Esophagus (tissue), 2 donors: ENCODE results near the gene OR5B21. TPM values are rescaled to one million over a fixed set of nuclear protein-coding genes. Genes with fewer than 3 reads are reported as not detected.

ENCODE experiments used
- H3K27ac ChIP-seq, 2 donors: one replicate each; pipeline ENCODE4 v1.5.1; 2013; ENCODE audit warnings: low read depth in 2 of 2, mild to moderate bottlenecking in 2 of 2, inconsistent platforms in 1 of 2, low read length in 1 of 2, moderate library complexity in 1 of 2
- H3K27me3 ChIP-seq, 2 donors: one replicate each; pipeline ENCODE4 v1.6.1; 2013; ENCODE audit warnings: low read length in 2 of 2, control low read depth in 1 of 2, mild to moderate bottlenecking in 1 of 2; ENCODE audit not compliant: insufficient read depth in 2 of 2, control insufficient read depth in 1 of 2
- H3K36me3 ChIP-seq, 2 donors: one replicate each; pipeline ENCODE4 v1.6.1; 2013; ENCODE audit warnings: low read length in 1 of 2; ENCODE audit not compliant: control insufficient read depth in 2 of 2, insufficient read depth in 2 of 2
- H3K4me1 ChIP-seq, 2 donors: one replicate each; pipeline ENCODE4 v1.6.1; 2013; ENCODE audit warnings: low read length in 1 of 2; ENCODE audit not compliant: control insufficient read depth in 2 of 2, insufficient read depth in 2 of 2
- H3K4me3 ChIP-seq, 2 donors: one replicate each; pipeline ENCODE4 v1.5.1; 2013; ENCODE audit warnings: low read length in 2 of 2, mild to moderate bottlenecking in 2 of 2, low read depth in 1 of 2, moderate library complexity in 1 of 2
- H3K9me3 ChIP-seq, 2 donors: one replicate each; pipeline ENCODE4 v1.6.1; 2013; ENCODE audit warnings: mild to moderate bottlenecking in 2 of 2, low read depth in 1 of 2, low read length in 1 of 2, moderate library complexity in 1 of 2; ENCODE audit not compliant: control insufficient read depth in 2 of 2, insufficient read depth in 1 of 2
- WGBS, 2 donors: extraction: QIAGEN DNeasy Blood & Tissue Kit; methylation state at CpG; one replicate each; pipeline ENCODE4 v1.1.7; 2013; 5-methylcytosine and 5-hydroxymethylcytosine counted together
- polyA plus RNA-seq, 2 donors: library from polyadenylated mRNA; stranded (reverse); fragments of 200-250 nt; gene quantifications; one replicate each; pipeline ENCODE4 v1.2.3, GENCODE V29; 2013
- donor health status: healthy with polysubstance abuse.
- donor health status: Bipolar disorder and iron deficiency.

The OR5B21 gene
- polyA plus RNA-seq, 2 donors, result not detected

- WGBS, 2 donors, result 50 to 56% methylated on average over 3 of the region's 3 CpGs
- Histone ChIP-seq H3K27me3 (no peaks in the 10 kb centered on the region), H3K27ac (no peak overlapping the region), H3K4me1 (no peaks in the 10 kb centered on the region), H3K36me3 (no peaks in the 10 kb centered on the region), H3K4me3 (no peak overlapping the region), H3K9me3 (peaks cover 0 to 3% of the 10 kb centered on the region in 2 donors)
Measured at GRCh38 chr11:58465690-58466089, 42.2 kb downstream of the OR5B21 start.

Other genes with a start within 250 kb of the OR5B21 start
- not detected for gene OR10W1, start 239.8 kb downstream of the OR5B21 start, polyA plus RNA-seq
- not detected for gene OR5B17, start 149.0 kb downstream of the OR5B21 start, polyA plus RNA-seq
- not detected for gene OR5B3, start 101.2 kb downstream of the OR5B21 start, polyA plus RNA-seq
- not detected for gene OR5B2, start 80.0 kb downstream of the OR5B21 start, polyA plus RNA-seq
- not detected for gene OR5B12, start 65.9 kb downstream of the OR5B21 start, polyA plus RNA-seq
- gene LPXN, start 67.8 kb upstream of the OR5B21 start, polyA plus RNA-seq, result 1 to 10 TPM; 2.4 to 2.7 TPM
- 10 to 100 TPM in 1 of 2 donors, 1 to 10 TPM in 1; 7.4 to 15.5 TPM for gene ZFP91, start 71.0 kb upstream of the OR5B21 start, polyA plus RNA-seq
- under 1 TPM; 0.24 to 0.28 TPM for gene CNTF, start 114.6 kb upstream of the OR5B21 start, polyA plus RNA-seq
- not detected for gene GLYAT, start 223.8 kb upstream of the OR5B21 start, polyA plus RNA-seq